ENCODE measurements around the gene ADARB1.

Gene ADARB1

GRCh38 chr21:45029948-45030681 lies 44.3 kb upstream of the ADARB1 start:
- no peak for TF ChIP-seq CTCF (IDR thresholded peaks at IDR 0.05; ENCODE audit: extremely low read depth, missing control alignments)
- DNase-seq (ENCODE audit: low spot score), result no peak

DNA sequence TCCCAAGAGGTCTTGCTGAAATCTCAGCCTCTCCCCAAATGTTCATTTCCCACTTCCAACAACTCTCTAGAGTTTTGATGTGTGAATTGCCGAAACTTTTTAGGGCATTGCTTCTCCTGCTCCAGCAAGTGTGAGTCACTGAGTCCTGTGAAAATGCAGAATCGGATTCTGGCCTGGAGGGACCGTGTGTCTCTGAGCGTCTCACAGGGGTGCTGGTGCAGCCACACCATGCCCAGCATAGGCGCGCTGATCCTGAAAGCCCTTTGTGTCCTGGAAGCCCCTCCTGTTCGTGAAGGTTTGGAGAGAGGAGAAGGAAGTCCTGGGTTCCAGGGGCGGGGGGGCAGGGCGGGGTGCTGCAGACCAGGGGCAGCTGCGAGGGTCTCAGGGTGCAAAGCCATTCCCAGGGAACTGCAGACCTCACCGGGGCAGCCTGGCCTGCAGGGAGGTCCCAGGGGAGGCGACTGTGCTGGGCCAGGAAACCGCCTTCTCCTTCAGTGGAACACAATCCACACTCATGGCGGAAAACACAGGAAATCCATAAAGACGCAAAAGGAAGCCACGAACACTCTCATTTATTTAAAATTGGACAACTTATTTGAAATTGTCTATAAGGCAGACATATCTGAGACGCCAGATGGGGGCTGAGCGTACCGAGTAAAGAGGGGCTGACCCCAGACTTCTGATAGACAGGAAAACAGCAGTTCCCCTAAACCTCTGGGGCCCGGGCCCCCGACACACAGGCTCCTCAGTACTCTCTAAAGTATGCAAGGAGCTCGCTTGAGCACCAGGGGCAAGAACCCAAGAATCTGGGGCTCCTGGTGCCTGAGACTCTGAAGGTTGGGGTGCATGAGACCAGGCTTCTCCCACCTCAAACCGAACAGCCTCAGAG lies 43.5 kb upstream of the ADARB1 start:
- TF ChIP-seq CTCF (IDR thresholded peaks at IDR 0.05; ENCODE audit: extremely low read depth, missing control alignments), result no peak
- no peak for DNase-seq (ENCODE audit: low spot score)

DNA sequence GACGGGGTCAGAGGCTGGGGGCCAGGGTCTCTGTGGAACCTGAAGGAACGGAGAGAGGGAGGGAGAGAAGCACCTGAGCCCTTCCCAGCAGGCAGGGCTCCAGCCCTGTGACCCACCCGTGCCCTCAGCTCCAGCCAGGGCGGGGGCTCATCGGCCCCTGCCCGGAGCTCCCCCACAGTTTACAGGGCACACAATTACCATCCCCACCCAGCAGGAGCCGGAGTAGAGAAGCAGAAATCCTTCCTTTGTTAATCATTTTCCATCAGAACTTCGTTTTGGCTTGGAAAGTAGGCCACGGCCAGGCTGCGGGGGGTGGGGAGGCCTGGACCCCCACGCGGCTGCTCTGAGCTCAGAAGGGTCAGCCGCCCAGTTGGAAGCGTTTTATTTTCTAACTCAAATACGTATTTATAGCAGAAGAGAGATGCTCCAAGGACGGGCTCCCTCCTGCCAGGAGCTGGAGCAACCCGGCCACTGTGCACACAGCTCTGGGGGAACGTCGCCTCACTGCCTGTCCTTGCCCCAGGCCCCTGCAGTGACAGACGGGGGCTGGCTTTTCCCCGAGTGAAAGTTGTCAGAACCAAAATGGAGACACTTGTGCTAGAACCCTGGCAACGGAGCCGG lies 42.7 kb upstream of the ADARB1 start:
- TF ChIP-seq CTCF (IDR thresholded peaks at IDR 0.05; ENCODE audit: extremely low read depth, missing control alignments), result no peak

GRCh38 chr21:45032332-45032731 lies 42.0 kb upstream of the ADARB1 start:
- DNase-seq (ENCODE audit: low spot score), result no peak
- no peak for TF ChIP-seq CTCF (IDR thresholded peaks at IDR 0.05; ENCODE audit: extremely low read depth, missing control alignments)

More for the DNA sequence above, 42.7 kb upstream of the ADARB1 start:
- DNase-seq (ENCODE audit: low spot score), result no peak

GRCh38 chr21:45032977-45033710 lies 41.2 kb upstream of the ADARB1 start:
- TF ChIP-seq CTCF (IDR thresholded peaks at IDR 0.05; ENCODE audit: extremely low read depth, missing control alignments), result no peak
- no peak for DNase-seq (ENCODE audit: low spot score)

DNA sequence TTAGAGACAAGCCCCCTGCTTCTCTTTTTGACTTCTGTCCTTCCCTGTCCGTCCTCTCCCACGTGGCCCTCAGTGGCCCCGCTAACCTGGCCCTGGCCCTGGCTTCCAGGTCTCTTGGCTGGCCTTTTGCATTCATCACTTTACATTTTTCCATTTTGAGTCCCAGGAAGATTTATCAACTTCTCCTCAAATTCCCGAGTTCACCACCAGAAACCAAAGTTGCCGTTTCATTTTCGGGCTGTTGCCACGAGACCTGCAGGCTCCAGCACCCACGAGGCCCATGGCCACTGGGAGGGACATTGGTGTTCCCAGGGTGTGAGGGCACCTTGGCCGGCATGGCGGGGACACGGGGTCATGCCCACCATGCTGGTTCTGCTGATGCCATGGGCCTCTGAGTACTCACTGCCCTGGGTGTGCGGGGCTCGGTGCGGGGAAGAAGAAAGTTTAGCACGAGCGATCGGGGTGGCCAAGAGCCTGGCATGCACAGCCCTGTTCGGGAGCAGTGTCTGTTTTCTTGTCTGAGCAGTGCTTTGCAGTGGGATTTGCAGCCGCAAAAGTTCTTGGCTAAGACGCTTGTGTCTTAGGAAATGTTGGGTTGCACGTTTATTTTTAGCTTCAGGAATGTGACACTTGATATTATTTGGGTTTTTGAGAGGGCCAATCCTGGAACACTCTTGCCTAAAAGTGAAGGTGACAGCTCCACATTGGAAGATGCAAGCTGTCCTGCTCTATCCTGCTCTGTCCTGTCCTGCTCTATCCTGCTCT lies 40.4 kb upstream of the ADARB1 start:
- TF ChIP-seq CTCF (IDR thresholded peaks at IDR 0.05; ENCODE audit: extremely low read depth, missing control alignments), result no peak
- no peak for DNase-seq (ENCODE audit: low spot score)

Measured in GM20000 (cell line).